HUDEP-2 (cell line): ENCODE data around the gene ERP29.
"Not testable (repeated sequence)": the region's sequence is repeated elsewhere in the genome, so short reads cannot be mapped to it uniquely, and the experiment has no call there.

ENCODE experiments used
- DNase-seq, 76 experiments: peaks; one replicate each; lab custom pipeline; 2025; ENCODE audit not compliant: unreplicated experiment in 76 of 76; lab: John Stamatoyannopoulos, UW

The ERP29 gene

GRCh38 chr12:112031472-112031871 lies 18.2 kb downstream of the ERP29 start:
- no peak for DNase-seq

GRCh38 chr12:112032292-112032691 lies 19.1 kb downstream of the ERP29 start:
- DNase-seq = no peak

GRCh38 chr12:112035219-112035785 lies 22.1 kb downstream of the ERP29 start:
- DNase-seq = no peak

GRCh38 chr12:112036614-112037013 lies 23.4 kb downstream of the ERP29 start:
- not testable (repeated sequence) for DNase-seq

- no peak for DNase-seq
These were observed 32.8 kb downstream of the ERP29 start for GRCh38 chr12:112046003-112046402.

- no peak for DNase-seq
These were observed 36.1 kb downstream of the ERP29 start for GRCh38 chr12:112049351-112049750.

- no peak for DNase-seq
These were observed 47.9 kb downstream of the ERP29 start for GRCh38 chr12:112061137-112061536.

GRCh38 chr12:112063273-112063672 lies 50.0 kb downstream of the ERP29 start:
- DNase-seq = no peak

GRCh38 chr12:112066566-112066965 lies 53.3 kb downstream of the ERP29 start:
- no peak for DNase-seq
